Activated CD8-positive, alpha-beta memory T cell treated with anti-CD3 and anti-CD28 coated beads for 4 hours (primary cell): ENCODE data around the gene AFG3L2.

Source experiments
- DNase-seq, 2 donors: peaks; one replicate each; pipeline ENCODE4 v3.0.0-alpha.2; 2020; ENCODE audit warnings: low read depth in 2 of 2

The AFG3L2 gene

DNA sequence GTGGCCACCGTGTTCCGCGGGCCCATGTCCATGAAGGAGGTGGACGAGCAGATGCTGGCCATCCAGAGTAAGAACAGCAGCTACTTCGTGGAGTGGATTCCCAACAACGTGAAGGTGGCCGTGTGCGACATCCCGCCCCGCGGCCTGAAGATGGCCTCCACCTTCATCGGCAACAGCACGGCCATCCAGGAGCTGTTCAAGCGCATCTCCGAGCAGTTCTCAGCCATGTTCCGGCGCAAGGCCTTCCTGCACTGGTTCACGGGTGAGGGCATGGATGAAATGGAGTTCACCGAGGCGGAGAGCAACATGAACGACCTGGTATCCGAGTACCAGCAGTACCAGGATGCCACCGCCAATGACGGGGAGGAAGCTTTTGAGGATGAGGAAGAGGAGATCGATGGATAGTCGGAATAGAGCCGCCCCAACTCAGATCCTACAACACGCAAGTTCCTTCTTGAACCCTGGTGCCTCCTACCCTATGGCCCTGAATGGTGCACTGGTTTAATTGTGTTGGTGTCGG lies 51.2 kb downstream of the AFG3L2 start:
- DNase-seq = no peak

DNA sequence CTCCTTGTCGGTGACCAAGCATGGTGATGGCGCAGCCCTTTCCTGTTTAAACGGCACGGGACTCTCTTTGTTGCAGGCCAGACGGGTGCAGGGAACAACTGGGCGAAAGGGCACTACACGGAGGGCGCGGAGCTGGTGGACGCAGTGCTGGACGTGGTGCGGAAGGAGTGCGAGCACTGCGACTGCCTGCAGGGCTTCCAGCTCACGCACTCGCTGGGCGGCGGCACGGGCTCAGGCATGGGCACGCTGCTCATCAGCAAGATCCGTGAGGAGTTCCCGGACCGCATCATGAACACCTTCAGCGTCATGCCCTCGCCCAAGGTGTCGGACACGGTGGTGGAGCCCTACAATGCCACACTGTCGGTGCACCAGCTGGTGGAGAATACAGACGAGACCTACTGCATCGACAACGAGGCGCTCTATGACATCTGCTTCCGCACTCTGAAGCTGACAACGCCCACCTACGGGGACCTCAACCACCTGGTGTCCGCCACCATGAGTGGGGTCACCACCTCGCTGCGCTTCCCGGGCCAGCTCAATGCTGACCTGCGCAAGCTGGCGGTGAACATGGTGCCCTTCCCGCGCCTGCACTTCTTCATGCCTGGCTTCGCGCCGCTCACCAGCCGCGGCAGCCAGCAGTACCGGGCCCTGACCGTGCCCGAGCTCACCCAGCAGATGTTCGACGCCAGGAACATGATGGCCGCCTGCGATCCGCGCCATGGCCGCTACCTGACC lies 51.9 kb downstream of the AFG3L2 start:
- no peak for DNase-seq

DNA sequence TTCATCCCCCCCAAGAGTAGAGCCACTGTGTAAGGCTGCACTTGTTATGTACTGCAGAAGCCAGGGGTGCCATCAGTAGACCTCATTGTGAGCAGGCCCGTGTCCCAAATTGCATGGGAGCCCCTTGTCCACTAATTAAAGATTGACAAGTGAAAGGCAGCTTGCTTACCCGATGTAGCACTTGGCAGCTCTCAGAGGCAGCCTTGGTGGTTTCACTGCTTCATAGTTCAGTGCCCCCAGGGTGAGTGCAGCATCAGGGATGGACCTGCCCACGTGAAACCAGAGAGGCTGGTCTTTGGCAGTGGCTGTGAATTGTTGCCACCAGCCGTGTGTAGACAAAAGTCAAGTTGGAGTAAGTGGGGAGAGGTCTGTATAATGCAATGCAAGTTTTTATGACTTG lies 55.7 kb downstream of the AFG3L2 start:
- no peak for DNase-seq

DNA sequence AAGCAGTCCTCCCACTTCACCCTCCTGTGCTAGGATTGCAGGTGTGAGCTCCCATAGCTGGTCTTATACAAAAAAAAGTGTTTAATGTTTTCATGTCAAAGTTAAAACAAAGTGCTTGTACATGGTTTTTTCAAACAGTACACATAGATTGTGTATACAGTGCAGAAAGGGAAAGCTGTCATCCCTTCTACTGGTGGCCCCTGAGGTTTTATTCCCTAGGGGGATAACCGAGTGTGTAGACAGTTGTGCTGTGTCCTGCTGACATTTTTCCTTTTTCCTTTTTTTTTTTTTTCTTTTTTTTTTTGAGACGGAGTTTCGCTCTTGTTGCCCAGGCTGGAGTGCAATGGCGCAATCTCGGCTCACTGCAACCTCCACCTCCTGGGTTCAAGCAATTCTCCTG lies 58.2 kb downstream of the AFG3L2 start:
- DNase-seq = no peak

DNA sequence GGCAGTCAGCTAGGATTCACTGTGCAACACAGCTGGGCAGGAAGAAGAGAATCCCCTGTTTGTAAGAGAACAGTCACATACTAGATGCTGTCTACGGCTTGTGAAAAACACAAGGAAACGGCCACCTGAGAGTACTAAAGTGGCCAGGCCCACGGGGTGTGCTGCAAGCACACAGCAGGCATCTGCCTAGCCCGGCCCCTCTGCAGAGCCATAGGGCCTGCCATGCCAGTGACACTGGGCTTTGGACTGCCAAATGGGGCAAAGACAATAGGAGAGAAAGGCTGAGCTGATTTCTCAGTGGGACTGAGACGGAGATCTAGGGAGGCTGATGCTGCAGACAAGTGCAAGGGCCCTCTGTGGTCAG lies 58.7 kb downstream of the AFG3L2 start:
- DNase-seq = no peak

DNA sequence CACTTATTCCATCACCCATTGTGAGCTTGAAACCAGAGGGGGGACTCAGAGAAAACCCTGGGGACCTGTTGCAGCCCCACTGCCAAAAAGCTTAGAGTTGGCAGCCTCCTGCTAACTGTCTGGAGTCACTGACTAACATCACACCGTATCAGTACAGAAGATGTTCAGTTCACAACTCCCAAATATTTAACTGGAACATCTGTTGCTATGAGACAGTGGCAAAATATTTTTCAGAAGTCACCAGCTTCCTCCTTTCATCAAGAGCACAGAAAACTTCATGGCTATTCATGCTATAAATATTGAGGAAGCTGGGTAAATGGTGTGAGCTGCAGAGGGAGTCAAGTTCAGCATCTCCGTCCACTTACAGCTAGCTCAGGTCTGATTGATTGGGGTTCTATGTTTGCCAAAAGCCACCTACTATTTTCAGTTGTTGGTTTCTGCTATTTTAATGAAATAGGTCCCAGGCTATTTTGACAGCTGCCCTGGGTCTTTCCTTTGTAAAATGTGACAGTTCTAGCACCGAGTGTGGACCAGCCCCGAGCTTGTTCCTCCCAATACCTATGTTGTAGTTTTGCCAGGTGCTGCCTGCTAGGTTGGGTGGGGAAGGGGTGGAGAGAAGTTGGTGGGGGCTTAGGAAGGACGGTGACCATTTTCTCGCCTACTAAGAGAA lies 59.2 kb downstream of the AFG3L2 start:
- DNase-seq = no peak

DNA sequence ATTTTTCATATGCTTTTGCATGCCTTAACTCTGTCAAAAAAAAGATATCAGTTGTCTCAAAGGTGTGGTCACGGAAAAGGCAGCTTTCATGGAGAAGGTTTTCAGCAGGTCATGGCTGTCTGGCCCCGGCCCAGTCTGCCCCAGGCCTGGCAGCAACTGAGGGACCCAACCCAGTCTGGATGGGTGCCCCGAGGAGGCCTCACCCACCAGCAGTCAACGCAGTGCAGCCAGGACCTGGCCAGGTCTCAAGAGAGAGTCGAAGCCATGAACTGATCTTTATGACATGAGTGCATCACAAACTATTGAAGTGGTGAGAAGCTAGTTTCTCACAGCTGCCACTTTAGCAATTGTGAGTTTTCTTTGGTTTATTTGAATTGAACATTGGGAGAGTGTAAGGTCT lies 61.1 kb downstream of the AFG3L2 start:
- DNase-seq = no peak

DNA sequence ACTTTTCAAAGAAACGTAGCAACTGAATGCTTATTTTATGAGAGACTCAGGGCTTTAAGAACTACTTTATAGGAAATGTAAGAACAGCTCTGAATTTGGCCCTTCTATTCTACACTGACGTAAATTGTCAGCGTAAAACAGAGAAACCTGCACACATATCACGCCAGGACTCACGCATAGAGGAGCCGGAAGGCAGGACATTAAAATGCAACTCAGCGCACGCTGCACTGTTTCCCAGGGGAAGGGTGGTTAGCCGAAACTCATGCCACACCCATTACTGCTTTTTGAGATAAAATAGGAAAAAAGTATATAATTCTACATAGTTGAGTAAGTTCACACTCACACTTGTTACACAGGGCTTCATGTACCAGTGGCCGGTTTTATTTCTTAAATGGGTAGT lies 61.5 kb downstream of the AFG3L2 start:
- DNase-seq = no peak

DNA sequence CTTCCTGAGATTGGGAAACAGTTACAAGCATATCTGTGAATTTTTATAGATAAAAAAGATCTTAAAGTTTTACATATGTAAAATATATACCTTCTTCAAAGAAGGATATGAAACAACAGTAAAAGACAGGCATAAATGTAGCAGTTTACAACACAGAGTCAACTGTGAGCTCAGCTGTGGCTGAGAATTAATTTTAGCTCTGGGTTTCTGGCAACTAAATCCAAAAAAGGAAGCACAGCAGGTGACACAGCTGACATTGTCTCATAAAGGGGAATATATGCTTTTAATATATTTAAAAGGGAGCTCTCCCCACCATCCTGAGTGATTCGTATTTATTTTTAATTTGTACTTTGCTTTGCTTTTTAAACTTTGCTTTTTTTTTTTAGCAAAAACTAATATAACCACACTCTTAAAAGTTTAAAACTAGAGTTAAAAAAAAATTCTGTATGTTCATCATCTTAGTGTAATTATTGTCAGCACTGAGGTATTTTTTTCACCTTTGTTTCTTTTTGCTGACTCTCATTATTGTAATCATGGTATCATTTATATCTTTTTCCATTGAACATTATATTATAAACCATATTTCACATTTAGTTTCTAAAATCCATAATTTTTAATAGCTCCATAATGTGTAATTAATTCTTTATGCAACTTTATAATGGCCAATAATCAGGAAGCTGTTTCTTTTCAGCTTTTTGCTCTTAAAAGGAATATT lies 62.3 kb downstream of the AFG3L2 start:
- DNase-seq = no peak

DNA sequence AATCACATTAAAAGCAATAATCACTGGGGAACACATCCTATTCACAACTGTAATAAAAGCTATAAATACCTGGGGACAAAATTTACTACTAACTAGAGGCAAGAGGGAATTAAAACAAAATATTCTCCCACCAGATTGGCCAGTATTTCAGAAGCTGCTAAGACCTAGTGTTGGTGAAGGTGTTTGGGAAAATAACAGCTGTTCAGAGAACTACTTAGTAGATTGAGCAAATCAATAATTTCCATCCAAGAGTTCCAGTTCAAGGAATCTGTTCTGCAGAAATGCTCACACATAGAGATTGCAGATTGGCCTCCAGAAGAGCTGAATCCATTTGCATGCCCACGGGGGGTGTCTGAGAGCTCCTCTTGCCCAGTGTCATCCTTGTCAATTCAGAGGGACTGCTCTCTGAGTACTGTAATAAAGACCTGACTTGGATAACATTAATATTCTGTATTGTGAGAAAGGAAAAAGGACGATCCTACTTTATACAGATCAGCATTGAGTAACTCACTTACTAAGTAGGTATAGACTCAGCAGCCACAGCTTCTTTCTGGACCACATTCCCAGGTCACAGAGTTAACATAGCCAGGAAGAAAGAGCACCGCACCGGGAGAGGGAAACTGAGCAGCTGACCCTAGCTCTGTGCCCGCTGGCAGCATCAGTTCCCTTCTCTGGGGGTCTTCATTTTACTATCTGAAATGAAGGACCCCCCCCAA lies 63.3 kb downstream of the AFG3L2 start:
- DNase-seq = no peak

DNA sequence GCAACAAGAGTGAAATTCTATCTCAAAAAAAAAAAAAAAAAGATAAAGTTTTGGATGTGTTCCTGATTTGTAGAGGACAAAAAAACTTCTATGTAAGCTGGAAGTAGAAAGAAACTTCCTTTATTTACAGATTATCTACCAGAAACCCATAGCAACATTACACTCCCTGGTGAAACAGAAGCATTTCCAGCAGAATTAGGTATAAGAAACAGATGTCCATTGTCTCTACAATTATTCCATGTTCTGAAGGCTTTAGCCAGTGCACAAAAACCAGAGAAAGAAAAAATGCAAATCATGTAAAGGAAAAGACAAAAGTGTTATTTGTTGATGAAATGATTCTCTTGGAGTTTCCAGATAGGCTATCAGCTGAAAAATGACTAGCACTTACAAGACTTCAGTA lies 64.1 kb downstream of the AFG3L2 start:
- DNase-seq = no peak

DNA sequence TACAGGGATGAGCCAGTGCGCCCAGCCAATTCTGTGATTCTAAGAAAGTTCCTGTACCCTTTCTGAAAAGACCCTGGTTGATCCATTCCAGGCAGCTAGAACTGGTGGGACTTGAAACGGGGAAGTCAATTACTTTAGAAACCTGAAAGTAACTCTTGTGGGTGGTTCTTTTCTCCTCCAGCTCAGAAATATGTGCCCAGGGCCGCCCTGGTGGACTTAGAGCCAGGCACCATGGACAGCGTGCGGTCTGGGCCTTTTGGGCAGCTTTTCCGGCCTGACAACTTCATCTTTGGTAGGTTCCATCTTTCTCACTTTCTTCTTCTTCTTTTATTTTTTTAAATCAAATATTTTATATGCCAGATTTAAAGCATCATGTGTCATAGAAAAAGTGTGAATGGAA lies 66.3 kb downstream of the AFG3L2 start:
- no peak for DNase-seq

DNA sequence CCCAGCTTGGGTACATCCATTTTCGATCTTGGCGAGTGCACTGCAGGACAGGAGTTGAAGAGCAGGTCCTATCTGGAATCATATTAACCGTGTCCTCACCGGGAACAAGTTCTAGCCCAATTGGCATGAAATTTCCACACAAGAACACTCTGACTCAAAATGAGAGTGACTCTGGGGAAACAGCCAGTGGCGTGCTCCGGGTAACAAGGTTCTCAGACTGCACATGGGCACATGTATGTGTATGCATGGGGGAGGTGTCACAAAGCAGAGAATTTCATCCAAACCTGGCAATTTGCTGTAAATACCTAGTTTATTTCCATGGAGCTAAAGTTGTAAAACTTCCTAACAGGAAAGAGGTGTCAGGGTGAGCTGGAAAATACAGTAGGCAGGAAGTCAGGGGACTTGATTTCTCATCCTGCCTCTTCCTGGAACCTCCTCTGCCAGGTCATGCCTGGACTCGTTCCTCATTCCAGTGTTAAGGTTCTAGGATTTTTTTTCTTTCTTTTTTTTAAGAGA lies 67.3 kb downstream of the AFG3L2 start:
- no peak for DNase-seq

DNA sequence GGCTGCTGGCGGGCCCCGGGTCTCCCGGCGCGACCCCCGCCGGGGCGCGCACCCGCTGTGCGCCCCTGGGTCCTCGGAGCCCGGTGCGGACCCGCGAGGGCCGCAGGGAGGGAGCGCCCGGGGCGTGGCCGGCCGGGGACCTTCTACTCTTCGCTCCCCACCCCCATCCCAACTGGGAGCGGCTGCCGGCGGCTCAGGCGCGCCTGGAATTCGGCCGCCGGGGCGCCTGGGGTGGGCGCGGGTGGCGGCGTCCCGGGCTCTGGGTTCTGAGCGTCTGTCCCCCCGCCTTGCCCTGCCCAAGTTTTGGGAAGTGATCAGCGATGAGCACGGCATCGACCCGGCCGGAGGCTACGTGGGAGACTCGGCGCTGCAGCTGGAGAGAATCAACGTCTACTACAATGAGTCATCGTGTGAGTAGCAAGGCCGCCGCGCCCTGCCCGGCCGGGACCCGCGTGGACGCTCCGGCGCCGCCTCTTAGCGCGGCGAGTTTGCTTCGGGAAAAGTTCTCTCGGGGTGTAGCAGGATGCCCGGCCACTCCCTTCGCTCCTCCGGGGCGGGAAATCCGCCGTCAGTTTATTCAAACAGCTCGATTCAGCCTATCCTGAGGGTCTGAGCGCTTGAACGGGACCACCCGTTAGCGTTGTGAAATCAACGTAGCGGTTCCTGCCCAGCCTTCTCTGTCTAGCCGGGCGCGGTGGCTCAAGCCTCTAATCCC lies 68.5 kb downstream of the AFG3L2 start:
- no peak for DNase-seq

DNA sequence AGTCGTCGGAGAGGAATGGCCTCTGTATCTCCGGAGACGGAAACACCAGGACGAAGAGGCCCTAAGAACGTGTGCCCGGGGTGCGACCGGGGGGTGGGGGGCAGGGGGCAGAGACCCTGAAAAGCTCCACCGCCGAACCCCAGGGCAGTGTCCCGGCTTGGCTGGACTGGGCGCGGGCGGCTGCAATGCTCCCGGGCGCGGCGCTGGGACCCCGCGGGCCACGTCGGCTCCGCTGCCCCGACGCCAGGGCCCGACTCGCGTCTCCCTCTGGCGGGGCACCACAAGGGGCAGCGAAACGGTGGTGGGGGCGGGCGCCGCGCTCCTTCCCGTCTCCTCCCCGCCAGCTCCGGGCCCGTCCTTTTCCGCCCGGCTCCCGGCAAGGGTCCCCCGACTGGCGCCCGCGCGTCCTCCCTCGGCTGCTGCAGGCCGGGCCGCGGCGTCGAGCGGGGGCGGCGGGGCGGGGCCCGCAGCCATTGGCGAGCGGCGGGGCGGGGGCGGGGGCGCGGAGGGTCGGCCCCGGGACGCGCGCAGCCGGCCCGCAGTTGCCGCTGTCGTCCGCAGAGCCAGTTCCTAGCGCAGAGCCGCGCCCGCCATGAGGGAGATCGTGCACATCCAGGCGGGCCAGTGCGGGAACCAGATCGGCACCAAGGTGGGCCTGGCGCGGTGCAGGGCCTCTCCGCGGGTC lies 69.2 kb downstream of the AFG3L2 start, which contains the start of gene TUBB6:
TUBB6 (plus strand) TSS at position 541 of the 685 bp plus-strand sequence; CDS start at position 593, 52 bp downstream.
- DNase-seq = no peak

DNA sequence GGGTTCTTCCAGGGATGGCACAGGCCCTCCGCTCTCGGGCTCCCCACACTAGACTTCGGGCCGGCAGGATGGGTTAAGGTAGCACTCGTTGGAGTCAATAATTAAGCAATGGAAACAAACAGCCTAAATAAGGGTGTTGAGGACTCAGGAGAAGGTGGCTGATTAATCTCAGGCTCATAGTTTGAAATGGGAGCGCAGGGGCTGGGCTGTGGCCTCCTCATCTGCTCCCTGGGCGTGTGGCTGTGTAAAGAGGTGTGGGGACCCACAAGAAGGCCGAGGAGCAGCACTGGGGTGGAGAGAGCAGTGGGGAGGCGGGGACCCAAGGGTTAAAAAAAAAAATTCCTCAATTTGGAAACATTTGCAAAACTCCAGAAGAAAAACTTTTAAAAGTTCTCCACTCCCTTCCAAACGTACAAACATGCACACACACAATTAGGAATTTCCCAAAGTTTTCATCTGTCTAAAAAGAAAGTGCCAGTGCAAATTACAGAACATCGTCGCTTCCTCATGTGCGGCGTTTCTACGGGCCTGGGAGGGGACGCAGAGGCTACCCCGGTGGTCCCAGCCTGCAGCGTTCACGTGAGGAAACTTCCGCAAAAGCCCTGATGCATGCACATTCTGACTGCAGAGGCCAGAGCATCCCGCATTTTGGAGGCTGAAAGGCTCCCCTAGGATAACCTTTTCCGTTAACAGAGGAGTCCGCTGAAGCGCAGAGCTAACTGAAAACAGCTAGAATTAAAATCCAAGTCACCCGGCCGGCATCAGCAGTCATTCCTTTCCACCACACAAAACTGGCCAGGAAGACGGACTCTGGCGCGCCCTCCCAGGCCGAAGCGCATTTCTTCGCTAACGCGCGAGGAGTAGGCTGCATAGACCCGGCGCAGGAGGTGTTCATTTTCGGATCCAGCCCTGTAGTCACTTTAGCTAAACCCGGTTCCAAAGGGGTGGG lies 70.0 kb downstream of the AFG3L2 start:
- no peak for DNase-seq

DNA sequence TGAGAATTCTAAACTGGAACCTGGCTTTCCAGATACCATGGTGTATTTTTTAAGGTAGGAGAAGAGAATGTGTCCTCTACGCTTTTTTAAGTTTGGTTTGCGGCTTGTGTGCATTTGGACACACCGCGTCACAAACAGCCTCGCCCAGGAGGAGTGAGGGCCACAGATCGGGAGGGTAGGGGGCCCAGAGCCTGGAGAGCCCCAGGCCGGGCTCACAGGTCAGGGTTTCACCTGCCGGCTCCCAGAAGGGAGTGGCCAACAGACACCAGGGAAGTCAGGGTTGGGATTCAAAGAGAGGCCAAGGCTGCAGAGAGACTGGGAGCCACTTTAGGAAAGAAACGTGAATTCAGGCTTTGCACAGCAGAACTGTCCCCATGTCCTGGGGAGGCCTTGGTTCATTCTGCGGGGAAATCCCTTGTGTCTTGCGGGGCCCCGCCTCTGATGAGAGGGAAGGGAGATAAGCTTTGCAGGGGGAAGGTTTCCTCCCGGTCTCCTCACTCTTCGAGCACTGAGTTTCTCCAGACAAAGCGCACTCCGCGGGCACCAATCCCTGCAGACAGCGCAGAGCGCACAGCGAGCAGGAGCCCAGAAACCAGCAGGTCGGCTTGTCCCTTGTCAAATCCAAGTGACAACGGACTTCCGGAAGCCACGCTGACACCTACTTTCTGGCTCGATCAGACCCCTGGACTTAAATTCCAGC lies 70.9 kb downstream of the AFG3L2 start:
- no peak for DNase-seq

DNA sequence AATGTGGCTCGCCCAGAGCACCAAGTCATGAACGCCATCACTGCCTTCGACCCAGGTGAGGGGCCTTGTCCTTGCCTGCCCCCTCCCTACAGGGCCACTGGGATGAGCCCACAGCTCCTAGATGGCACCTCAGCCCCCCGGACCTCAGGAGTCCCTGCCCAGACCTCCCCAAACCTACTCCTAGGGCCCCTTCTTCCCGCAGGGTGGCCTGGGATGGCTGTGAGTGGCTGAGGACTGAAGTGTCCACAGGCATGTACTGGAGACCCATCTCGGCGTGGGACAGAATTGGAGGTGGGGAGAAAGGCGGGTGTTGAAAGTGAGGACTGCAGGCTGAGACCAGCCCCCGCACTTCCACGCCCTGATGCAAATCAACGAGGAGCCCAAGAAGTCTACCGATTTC lies 71.8 kb downstream of the AFG3L2 start:
- no peak for DNase-seq
